GM12878 (cell line): ENCODE data around the gene NRXN3. TPM values are rescaled to one million over a fixed set of nuclear protein-coding genes. Genes with fewer than 3 reads are reported as not detected.
A peak's percentile ranks its signal among the peaks of the same experiment; 100 is the strongest.

Experiments used
- ATAC-seq: fragments of 200-7000 bp; cut with Tn5 transposase; 3 replicates; pipeline ENCODE4 v1.9.1; 2020; ENCODE audit warnings: mild to moderate bottlenecking, moderate library complexity
- BruUV-seq: library from RNA; stranded (reverse); fragments of 400-500 nt; replicated peaks from 2 replicates; lab custom pipeline; 2021; lab: Mats Ljungman, UMichigan
- CTCF ChIA-PET: fragments of 300-600 bp; sonication (Branson Sonifier 250); formaldehyde crosslinking; extraction: SDS; loops from one replicate; lab custom pipeline; 2021; ENCODE audit warnings: inconsistent platforms; lab: Yijun Ruan, JAX
- POLR2A ChIA-PET: fragments of 350-600 bp; formaldehyde crosslinking; extraction: SDS; loops from one replicate; lab custom pipeline; 2021; ENCODE audit warnings: inconsistent platforms; lab: Charles Lee
- RAD21 ChIA-PET: fragments of 300-600 bp; sonication (Branson Sonifier 250); formaldehyde crosslinking; loops from one replicate; lab custom pipeline; 2023; ENCODE audit warnings: antibody characterized with exemption; ENCODE audit not compliant: unreplicated experiment; lab: Charles Lee
- SMC1A ChIA-PET: fragments of 300-600 bp; sonication (Branson Sonifier 250); formaldehyde crosslinking; loops from one replicate; lab custom pipeline; 2023; ENCODE audit not compliant: unreplicated experiment, uncharacterized antibody; lab: Charles Lee
- DNase-seq: peaks from one replicate; pipeline ENCODE4 v3.0.0-alpha.2; 2011; ENCODE audit warnings: low read depth, low spot score
- FAIRE-seq: peaks from 3 replicates; lab custom pipeline; 2011; peaks lifted over from hg19 to GRCh38; lab: Jason Lieb, UNC
- H2AFZ ChIP-seq: 2 replicates; pipeline ENCODE4 v1.6.0; 2011; ENCODE audit warnings: low read depth, low read length, control low read depth; ENCODE audit not compliant: control insufficient read depth
- H3K27ac ChIP-seq: 2 replicates; pipeline ENCODE4 v1.5.1; 2011; ENCODE audit warnings: control low read depth; ENCODE audit not compliant: control insufficient read depth, insufficient read depth
- H3K27me3 ChIP-seq, 2 experiments: replicated peaks in 1 of 2; 2 replicates each; pipeline versions ENCODE4 v1.6.0 to v1.6.1; 2011; ENCODE audit warnings: low read length in 1 of 2; ENCODE audit not compliant: control insufficient read depth in 2 of 2, insufficient read depth in 2 of 2
- H3K36me3 ChIP-seq, 2 experiments: 2 replicates each; pipeline ENCODE4 v1.5.1; 2011; ENCODE audit warnings: low read length in 1 of 2; ENCODE audit not compliant: control insufficient read depth in 2 of 2, insufficient read depth in 2 of 2
- H3K4me1 ChIP-seq: 2 replicates; pipeline ENCODE4 v1.6.1; 2011; ENCODE audit warnings: mild to moderate bottlenecking, low read length, moderate library complexity, mixed read lengths; ENCODE audit not compliant: control insufficient read depth, insufficient read depth
- H3K4me2 ChIP-seq: 2 replicates; pipeline ENCODE4 v1.6.0; 2011; ENCODE audit warnings: control low read depth; ENCODE audit not compliant: control insufficient read depth, insufficient read depth
- H3K4me3 ChIP-seq: fragments of 200-600 bp; sonication (generic); 2 replicates; pipeline ENCODE4 v1.5.1; 2016
- H3K79me2 ChIP-seq: 2 replicates; pipeline ENCODE4 v1.6.0; 2011; ENCODE audit warnings: low read length; ENCODE audit not compliant: control insufficient read depth, insufficient read depth
- H3K9ac ChIP-seq: 2 replicates; pipeline ENCODE4 v1.8.0; 2011; ENCODE audit warnings: low read length, control low read depth, mixed read lengths; ENCODE audit not compliant: control insufficient read depth, insufficient read depth
- H3K9me3 ChIP-seq: replicated peaks from 3 replicates; pipeline ENCODE4 v1.5.1; 2011; ENCODE audit warnings: mild to moderate bottlenecking, low read length; ENCODE audit not compliant: control insufficient read depth, insufficient read depth
- H4K20me1 ChIP-seq: 2 replicates; pipeline ENCODE4 v1.6.0; 2011; ENCODE audit not compliant: control insufficient read depth, insufficient read depth
- CBFB ChIP-seq: IDR thresholded peaks from 2 replicates; pipeline ENCODE4 v1.6.1; 2016; ENCODE audit warnings: antibody characterized with exemption, low read depth
- EED ChIP-seq: sonication (generic); IDR thresholded peaks from 2 replicates; pipeline ENCODE4 v1.6.1; 2016; ENCODE audit warnings: antibody characterized with exemption, low read depth
- EP300 ChIP-seq, 2 experiments: fragments of 150-350 bp in 1 of 2; IDR thresholded peaks; 2 replicates each; pipeline ENCODE4 v1.6.1; 2011 to 2012; ENCODE audit warnings: low read depth in 2 of 2, low read length in 2 of 2, borderline replicate concordance in 1 of 2, improper control_type of control experiment in 1 of 2, inconsistent platforms in 1 of 2; ENCODE audit not compliant: control insufficient read depth in 1 of 2
- FOXM1 ChIP-seq: IDR thresholded peaks from 2 replicates; pipeline ENCODE4 v1.6.1; 2012; ENCODE audit warnings: low read depth, mild to moderate bottlenecking, inconsistent platforms, low read length, moderate library complexity
- IRF3 ChIP-seq: fragments of 450-650 bp; IDR thresholded peaks from 2 replicates; pipeline ENCODE4 v1.6.1; 2014; ENCODE audit warnings: mild to moderate bottlenecking
- MTA3 ChIP-seq: IDR thresholded peaks from 2 replicates; pipeline ENCODE4 v1.6.1; 2012; ENCODE audit warnings: low read length, inconsistent platforms, borderline replicate concordance
- MYB ChIP-seq: fragments of 150-350 bp; IDR thresholded peaks from 2 replicates; pipeline ENCODE4 v1.6.1; 2014; ENCODE audit warnings: mild to moderate bottlenecking, low read depth, low read length, borderline replicate concordance
- POU2F2 ChIP-seq: IDR thresholded peaks from 3 replicates; pipeline ENCODE4 v1.6.1; 2011; ENCODE audit warnings: low read depth, mild to moderate bottlenecking, low read length, borderline replicate concordance
- RAD51 ChIP-seq: fragments of 450-650 bp; IDR thresholded peaks from 2 replicates; pipeline ENCODE4 v1.6.1; 2016; ENCODE audit warnings: moderate library complexity, mild to moderate bottlenecking, inconsistent platforms
- RCOR1 ChIP-seq: conservative IDR thresholded peaks from 2 replicates; pipeline ENCODE4 v1.6.1; 2012; ENCODE audit warnings: low read depth, low read length, improper control_type of control experiment
- SIN3A ChIP-seq: IDR thresholded peaks from 2 replicates; pipeline ENCODE4 v1.6.1; 2012; ENCODE audit warnings: low read depth, low read length, improper control_type of control experiment
- SMC3 ChIP-seq: IDR thresholded peaks from 2 replicates; pipeline ENCODE4 v1.6.1; 2011; ENCODE audit warnings: low read length, improper control_type of control experiment, borderline replicate concordance
- SP1 ChIP-seq: IDR thresholded peaks from one replicate; pipeline ENCODE4 v1.6.1; 2011; ENCODE audit warnings: low read depth, low read length
- STAT3 ChIP-seq: IDR thresholded peaks from 2 replicates; pipeline ENCODE4 v1.6.1; 2011; ENCODE audit warnings: low read depth, low read length, improper control_type of control experiment
- TCF7 ChIP-seq: IDR thresholded peaks from 2 replicates; pipeline ENCODE4 v1.6.1; 2014; ENCODE audit warnings: antibody characterized with exemption, borderline replicate concordance
- ZBTB33 ChIP-seq: fragments of 450-650 bp; IDR thresholded peaks from 2 replicates; pipeline ENCODE4 v1.6.1; 2017; ENCODE audit warnings: mild to moderate bottlenecking
- ZNF274 ChIP-seq: IDR thresholded peaks from one replicate; pipeline ENCODE4 v1.8.0; 2011; ENCODE audit not compliant: insufficient read length, insufficient read depth
- ZNF622 ChIP-seq: fragments of 450-650 bp; IDR thresholded peaks from 2 replicates; pipeline ENCODE4 v1.6.1; 2017; ENCODE audit warnings: mild to moderate bottlenecking, inconsistent platforms
- WGBS: methylation state at CpG from one replicate; pipeline ENCODE4 v1.1.6; 2016; ENCODE audit warnings: low lambda C conversion rate; ENCODE audit not compliant: insufficient replicate concordance, insufficient coverage; ENCODE audit errors: missing lambda C conversion rate; 5-methylcytosine and 5-hydroxymethylcytosine counted together
- in situ Hi-C: fragments of 300-500 bp; cut with MboI; formaldehyde crosslinking; loops from 9 replicates; pipeline ENCODE4 v1.14.3; 2018; ENCODE audit warnings: mixed read lengths
- intact Hi-C: fragments of 100-400 bp; cut with micrococcal nuclease; formaldehyde crosslinking; loops from one replicate; pipeline ENCODE4 v1.14.2; 2022; ENCODE audit not compliant: unreplicated experiment
- polyA plus RNA-seq, 11 experiments: library from polyadenylated mRNA; depleted of rRNA in 4 of 11; unstranded in 6 of 11; stranded (reverse) in 5 of 11; fragments of >200 nt; fragmentation: Nextera tagmentation in 4 of 11; fragmentation: Illumina TruSeq in 1 of 11; extraction: Ambion mirVana in 4 of 11; extraction: Trizol in 1 of 11; gene quantifications; 1 replicate in 1 of 11; 2 replicates in 10 of 11; pipeline versions ENCODE4 v1.2.1 to v1.2.3, GENCODE V29; 2011 to 2016; ENCODE audit warnings: inconsistent platforms in 2 of 11, missing spikeins in 2 of 11, low read depth in 1 of 11
- total RNA-seq, 4 experiments: library from RNA; depleted of rRNA in 3 of 4; stranded (reverse); fragments of >200 nt in 3 of 4; fragmentation: Illumina TruSeq in 1 of 4; extraction: Trizol in 1 of 4; gene quantifications; 2 replicates each; pipeline versions ENCODE4 v1.2.1 to v1.2.3, GENCODE V29; 2013 to 2021

The NRXN3 gene
- total and polyA plus RNA-seq, 10 of the 15 experiments (the other 5 are each of a cell fraction or from before 2014, with no cell fraction given), result 0.52 to 3.3 (median 1.4) TPM

- RAD21 ChIA-PET, result no interaction called here
- CTCF ChIA-PET, result no interaction called here
- POLR2A ChIA-PET, result no interaction called here
- DNase-seq (no peak), ATAC-seq (no peak)
- Histone ChIP-seq H3K36me3 (no peaks in the 10 kb centered on the region), H3K4me1 (no peaks in the 10 kb centered on the region), H3K4me3 (no peak overlapping the region), H3K27ac (no peak overlapping the region), H4K20me1 (no peaks in the 10 kb centered on the region), H3K9me3 (no peaks in the 10 kb centered on the region)
- TF ChIP-seq TCF7, result no peak
- TF ChIP-seq MTA3, result no peak
- no peak for TF ChIP-seq SIN3A
- no peak for TF ChIP-seq FOXM1
- TF ChIP-seq MYB, result no peak
- TF ChIP-seq ZBTB33, result no peak
- no peak for TF ChIP-seq EP300 (IDR thresholded peaks at IDR 0.05; ENCODE audit: borderline replicate concordance in 1 of 2, control insufficient read depth in 1 of 2, low read depth in 2 of 2, low read length in 2 of 2)
- no peak for TF ChIP-seq IRF3
- no peak for TF ChIP-seq STAT3
- no peak for TF ChIP-seq RAD51
- TF ChIP-seq SP1, result no peak
- TF ChIP-seq ZNF274, result no peak
- TF ChIP-seq RCOR1, result no peak
- TF ChIP-seq POU2F2, result no peak
- no peak for TF ChIP-seq CBFB
- TF ChIP-seq SMC3, result no peak
- no peak for TF ChIP-seq ZNF622
- no peak for TF ChIP-seq EED
- TF ChIP-seq, all 136 proteins: peak for 0
- in situ Hi-C loops, result no loop called here
- SMC1A ChIA-PET, result no interaction called here
- H3K4me2 ChIP-seq, result no peak overlapping the region
- no peaks in the 10 kb centered on the region for H3K27me3 ChIP-seq
- intact Hi-C loops, result no loop called here
- FAIRE-seq, result peak; percentile 61
- no TSS peak for BruUV-seq
- no peak overlapping the region for H3K9ac ChIP-seq
- no peaks in the 10 kb centered on the region for H3K79me2 ChIP-seq
- 0% methylated on average over 2 of the region's 2 CpGs for WGBS
- no peak overlapping the region for H2AFZ ChIP-seq
These were observed 904.3 kb downstream of the NRXN3 start for GRCh38 chr14:79074510-79074909.
